Breast epithelium (tissue), 4 donors: ENCODE measurements around the gene MAPRE2. TPM values are rescaled to one million over a fixed set of nuclear protein-coding genes. Genes with fewer than 3 reads are reported as not detected.

Source experiments
- DNase-seq, 2 donors: peaks; one replicate each; pipeline ENCODE4 v3.0.0-alpha.2; 2019; ENCODE audit warnings: low spot score in 2 of 2
- H3K27ac ChIP-seq, 2 donors: fragments of 200-600 bp; sonication (generic) in 1 of 2; one replicate each; pipeline ENCODE4 v1.5.1; 2016 to 2019; ENCODE audit warnings: mild to moderate bottlenecking in 1 of 2
- H3K27me3 ChIP-seq, 2 donors: fragments of 200-600 bp; sonication (generic) in 1 of 2; one replicate each; pipeline versions ENCODE4 v1.5.1 to v1.6.0; 2017 to 2019; ENCODE audit warnings: control low read depth in 1 of 2, mild to moderate bottlenecking in 1 of 2
- H3K36me3 ChIP-seq: fragments of 200-600 bp; one replicate; pipeline ENCODE4 v1.5.1; 2019
- H3K4me1 ChIP-seq, 2 donors: fragments of 200-600 bp; sonication (generic); one replicate each; pipeline ENCODE4 v1.5.1; 2016 to 2019; ENCODE audit warnings: control low read depth in 1 of 2
- H3K4me3 ChIP-seq, 3 donors: fragments of 200-600 bp; sonication (generic); 1 replicate in 2 of 3; 2 replicates in 1 of 3; pipeline ENCODE4 v1.5.1; 2016 to 2019; ENCODE audit warnings: mild to moderate bottlenecking in 3 of 3, moderate library complexity in 2 of 3
- H3K9me3 ChIP-seq, 2 donors: fragments of 200-600 bp; sonication (generic) in 1 of 2; one replicate each; pipeline ENCODE4 v1.5.1; 2016 to 2019; ENCODE audit warnings: control low read depth in 1 of 2
- POLR2A ChIP-seq: fragments of 450-650 bp; IDR thresholded peaks from one replicate; pipeline ENCODE4 v1.6.1; 2016; ENCODE audit warnings: antibody characterized with exemption, mild to moderate bottlenecking, moderate library complexity
- POLR2AphosphoS5 ChIP-seq, 3 donors: sonication (generic); formaldehyde crosslinking; IDR thresholded peaks; one replicate each; pipeline ENCODE4 v1.6.1; 2017; ENCODE audit warnings: antibody characterized with exemption in 3 of 3
- intact Hi-C: fragments of 100-400 bp; cut with DNase I; formaldehyde crosslinking; loops from one replicate; pipeline ENCODE4 v1.15.1; 2023; ENCODE audit warnings: low total_unique reads
- total RNA-seq, 3 donors: library from RNA; depleted of rRNA; stranded (reverse); fragments of >200 nt; gene quantifications; one replicate each; pipeline ENCODE4 v1.1.0, GENCODE V29; 2016
- TF ChIP-seq, protein P1 (sequence below), 3 donors: fragments of 450-650 bp; IDR thresholded peaks; one replicate each; pipeline ENCODE4 v1.5.1; 2016 to 2017; ENCODE audit warnings: antibody characterized with exemption in 3 of 3, mild to moderate bottlenecking in 3 of 3, moderate library complexity in 3 of 3

MAPRE2 gene
- total RNA-seq, 3 donors from 2014 or later = 17.0 to 38.8 (median 21.3) TPM

DNA sequence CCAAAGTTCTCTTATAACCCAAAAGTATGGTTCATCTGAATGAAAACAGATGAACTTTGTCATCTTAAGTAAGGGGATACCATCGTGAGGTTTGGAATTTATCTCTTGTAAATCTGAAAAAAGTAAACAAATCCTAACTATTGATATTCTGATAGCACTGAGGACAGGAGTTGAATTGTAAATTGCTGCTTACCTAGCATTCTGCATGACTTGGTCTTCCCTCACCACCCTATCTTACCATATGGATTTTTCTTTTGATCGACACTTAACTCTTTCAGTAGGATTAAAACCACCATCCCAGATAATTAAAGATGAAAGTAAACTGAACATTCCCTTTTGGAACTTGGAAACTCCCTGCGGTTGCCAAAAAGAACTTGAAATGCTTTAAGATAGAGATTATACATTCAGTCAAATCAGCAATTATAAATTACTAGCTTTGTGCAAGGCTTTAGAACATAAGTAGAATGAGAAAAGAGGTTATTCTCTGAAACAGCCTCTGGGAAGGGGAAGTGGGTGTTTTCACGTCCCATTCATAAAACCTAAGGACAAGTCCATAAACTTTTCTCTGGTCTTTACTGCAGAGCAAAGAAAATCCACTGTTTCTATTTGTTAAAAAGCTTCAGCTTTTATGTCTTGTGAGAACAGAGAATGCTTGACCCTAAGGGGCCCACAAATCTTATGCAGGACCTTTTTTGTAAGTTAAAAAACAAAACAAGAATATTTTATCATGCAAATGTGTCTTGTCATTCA is 149.9 kb downstream of the MAPRE2 start:
- Histone ChIP-seq H3K9me3 (no peaks in the 10 kb centered on the region), H3K4me1 (no peaks in the 10 kb centered on the region), H3K36me3 (no peaks in the 10 kb centered on the region), H3K4me3 (no peak overlapping the region), H3K27ac (no peak overlapping the region), H3K27me3 (no peaks in the 10 kb centered on the region)
- intact Hi-C loops = no loop called here
- TF ChIP-seq, protein P1, sequence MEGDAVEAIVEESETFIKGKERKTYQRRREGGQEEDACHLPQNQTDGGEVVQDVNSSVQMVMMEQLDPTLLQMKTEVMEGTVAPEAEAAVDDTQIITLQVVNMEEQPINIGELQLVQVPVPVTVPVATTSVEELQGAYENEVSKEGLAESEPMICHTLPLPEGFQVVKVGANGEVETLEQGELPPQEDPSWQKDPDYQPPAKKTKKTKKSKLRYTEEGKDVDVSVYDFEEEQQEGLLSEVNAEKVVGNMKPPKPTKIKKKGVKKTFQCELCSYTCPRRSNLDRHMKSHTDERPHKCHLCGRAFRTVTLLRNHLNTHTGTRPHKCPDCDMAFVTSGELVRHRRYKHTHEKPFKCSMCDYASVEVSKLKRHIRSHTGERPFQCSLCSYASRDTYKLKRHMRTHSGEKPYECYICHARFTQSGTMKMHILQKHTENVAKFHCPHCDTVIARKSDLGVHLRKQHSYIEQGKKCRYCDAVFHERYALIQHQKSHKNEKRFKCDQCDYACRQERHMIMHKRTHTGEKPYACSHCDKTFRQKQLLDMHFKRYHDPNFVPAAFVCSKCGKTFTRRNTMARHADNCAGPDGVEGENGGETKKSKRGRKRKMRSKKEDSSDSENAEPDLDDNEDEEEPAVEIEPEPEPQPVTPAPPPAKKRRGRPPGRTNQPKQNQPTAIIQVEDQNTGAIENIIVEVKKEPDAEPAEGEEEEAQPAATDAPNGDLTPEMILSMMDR (IDR thresholded peaks at IDR 0.05) = no peak
- no peak for TF ChIP-seq POLR2AphosphoS5 (IDR thresholded peaks at IDR 0.05)
- no peak for TF ChIP-seq POLR2A
- no peak for DNase-seq

DNA sequence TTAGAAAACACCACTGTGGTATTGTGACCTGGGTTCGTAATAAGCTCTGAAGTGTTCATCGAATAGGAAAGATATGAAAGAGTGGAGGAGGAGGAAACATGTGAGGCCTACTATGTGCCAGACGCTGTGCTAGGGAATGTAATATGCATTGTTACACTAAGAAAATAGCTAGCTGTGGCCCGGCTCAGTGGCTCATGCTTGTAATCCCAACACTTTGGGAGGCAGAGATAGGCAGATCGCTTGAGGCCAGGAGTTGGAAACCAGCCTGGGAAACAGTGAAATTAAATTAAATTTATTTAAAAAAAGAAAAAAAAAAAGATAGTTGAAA is 150.4 kb downstream of the MAPRE2 start:
- no peak overlapping the region for H3K4me3 ChIP-seq
- intact Hi-C loops = no loop called here
- TF ChIP-seq POLR2A (no peak), POLR2AphosphoS5 (IDR thresholded peaks at IDR 0.05) (no peak)
- TF ChIP-seq, protein P1 (IDR thresholded peaks at IDR 0.05) = no peak
- no peak for DNase-seq
- H3K27ac ChIP-seq = no peak overlapping the region
- H3K36me3 ChIP-seq = no peaks in the 10 kb centered on the region
- no peaks in the 10 kb centered on the region for H3K4me1 ChIP-seq
- H3K27me3 ChIP-seq = no peaks in the 10 kb centered on the region
- H3K9me3 ChIP-seq = no peaks in the 10 kb centered on the region

DNA sequence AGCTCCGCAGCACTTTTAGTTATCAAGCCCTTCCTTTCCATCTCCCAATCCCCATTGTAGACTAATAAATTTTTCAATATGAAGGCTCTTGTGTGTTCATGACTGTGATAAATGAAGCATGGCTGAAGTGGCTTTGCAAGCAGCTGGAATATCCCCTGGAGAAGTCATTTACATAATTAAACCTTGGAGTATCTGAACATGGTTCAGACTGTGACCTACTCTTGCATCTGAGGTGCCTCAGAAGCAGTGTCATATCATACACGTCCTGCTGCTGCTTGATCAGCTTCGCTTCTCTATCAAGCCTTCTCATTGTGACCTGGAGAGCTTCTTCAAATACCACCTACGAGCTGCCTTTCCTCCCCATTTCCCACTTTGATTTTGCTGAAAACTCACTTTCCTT is 151.2 kb downstream of the MAPRE2 start:
- no peaks in the 10 kb centered on the region for H3K27me3 ChIP-seq
- no peak for DNase-seq

More for the DNA sequence above, 151.2 kb downstream of the MAPRE2 start:
- no peaks in the 10 kb centered on the region for H3K4me1 ChIP-seq
- H3K27ac ChIP-seq = no peak overlapping the region
- no peaks in the 10 kb centered on the region for H3K36me3 ChIP-seq
- intact Hi-C loops = no loop called here
- H3K4me3 ChIP-seq = no peak overlapping the region
- TF ChIP-seq POLR2AphosphoS5 (IDR thresholded peaks at IDR 0.05) (no peak), POLR2A (no peak)
- TF ChIP-seq, protein P1 (IDR thresholded peaks at IDR 0.05) = no peak
- no peaks in the 10 kb centered on the region for H3K9me3 ChIP-seq

Other genes starting within 250 kb of the MAPRE2 start
- gene ZNF397, start 199.6 kb downstream of the MAPRE2 start, total RNA-seq = 10 to 100 TPM; 27.2 to 44.5 (median 38.0) TPM
- 10 to 100 TPM; 12.5 to 33.2 (median 21.3) TPM for gene ZSCAN30, start 248.8 kb downstream of the MAPRE2 start, total RNA-seq